ENCODE data around the gene OR2V2.

The OR2V2 gene

GRCh38 chr5:181111010-181111409, 36.4 kb upstream of the OR2V2 start:
- TF ChIP-seq POLR2AphosphoS5 (IDR thresholded peaks at IDR 0.05; ENCODE audit: low read depth, low read length) (no peak), REST (IDR thresholded peaks at IDR 0.05; ENCODE audit: insufficient read depth in 1 of 2, low read depth in 2 of 2, low read length in 2 of 2) (no peak)

- TF ChIP-seq SIN3A (IDR thresholded peaks at IDR 0.05; ENCODE audit: borderline replicate concordance, insufficient read depth, low read length) (no peak), POLR2AphosphoS5 (IDR thresholded peaks at IDR 0.05; ENCODE audit: low read depth, low read length) (no peak), FOXP2 (optimal IDR thresholded peaks at IDR 0.05; ENCODE audit: borderline replicate concordance, extremely low read depth, extremely low read length, insufficient read depth) (no peak), TAF1 (IDR thresholded peaks at IDR 0.05; ENCODE audit: borderline replicate concordance, insufficient read depth, low read length) (no peak), REST (IDR thresholded peaks at IDR 0.05; ENCODE audit: insufficient read depth in 1 of 2, low read depth in 2 of 2, low read length in 2 of 2) (no peak)
Measured at GRCh38 chr5:181112476-181112875, 34.9 kb upstream of the OR2V2 start.

GRCh38 chr5:181114284-181114843, 33.0 kb upstream of the OR2V2 start:
- no peak for TF ChIP-seq REST (IDR thresholded peaks at IDR 0.05; ENCODE audit: insufficient read depth in 1 of 2, low read depth in 2 of 2, low read length in 2 of 2)
- no peak for TF ChIP-seq TAF1 (IDR thresholded peaks at IDR 0.05; ENCODE audit: borderline replicate concordance, insufficient read depth, low read length)
- no peak for TF ChIP-seq FOXP2 (optimal IDR thresholded peaks at IDR 0.05; ENCODE audit: borderline replicate concordance, extremely low read depth, extremely low read length, insufficient read depth)
- no peak for TF ChIP-seq SIN3A (IDR thresholded peaks at IDR 0.05; ENCODE audit: borderline replicate concordance, insufficient read depth, low read length)
- no peak for TF ChIP-seq POLR2AphosphoS5 (IDR thresholded peaks at IDR 0.05; ENCODE audit: low read depth, low read length)

DNA sequence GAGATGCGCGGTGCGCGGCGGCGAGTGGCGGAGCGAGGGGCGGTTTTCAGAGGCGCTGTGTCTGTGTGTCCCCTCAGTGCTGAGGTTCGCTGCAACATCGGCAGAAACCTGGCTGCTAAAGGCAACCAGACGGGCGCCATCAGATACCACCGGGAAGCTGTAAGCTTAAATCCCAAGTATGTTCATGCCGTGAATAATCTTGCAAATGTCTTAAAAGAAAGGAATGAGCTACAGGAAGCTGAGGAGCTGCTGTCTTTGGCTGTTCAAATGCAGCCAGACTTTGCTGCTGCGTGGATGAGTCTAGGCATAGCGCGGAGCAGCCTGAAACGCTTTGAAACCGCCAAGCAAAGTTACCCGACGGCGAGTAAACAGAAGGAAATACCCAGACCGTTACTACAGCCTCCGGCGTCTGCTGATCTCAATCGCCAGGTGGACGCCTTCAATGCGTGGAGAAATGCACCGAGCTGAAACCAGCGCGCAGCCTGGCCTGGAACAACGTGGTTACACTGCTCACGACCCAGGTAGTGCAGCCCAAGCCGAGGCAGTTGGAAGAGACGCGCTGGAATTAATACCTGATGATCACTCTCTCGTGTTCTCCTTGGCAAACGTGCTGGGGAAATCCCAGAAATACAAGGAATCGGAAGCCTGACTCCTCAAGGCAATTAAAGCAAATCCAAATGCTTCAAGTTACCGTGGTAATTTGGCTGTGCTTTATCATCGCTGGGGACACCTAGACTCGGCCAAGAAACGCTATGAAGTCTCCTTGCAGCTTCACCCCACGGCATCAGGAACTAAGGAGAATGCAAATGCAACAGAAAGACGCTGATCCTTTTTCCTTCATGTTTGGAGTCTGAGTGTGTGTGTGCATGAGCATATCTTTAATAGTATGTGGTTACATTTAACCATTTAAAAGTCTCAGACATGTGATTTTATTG, 32.3 kb upstream of the OR2V2 start:
- no peak for TF ChIP-seq POLR2AphosphoS5 (IDR thresholded peaks at IDR 0.05; ENCODE audit: low read depth, low read length)
- TF ChIP-seq FOXP2 (optimal IDR thresholded peaks at IDR 0.05; ENCODE audit: borderline replicate concordance, extremely low read depth, extremely low read length, insufficient read depth) = no peak
- no peak for TF ChIP-seq SIN3A (IDR thresholded peaks at IDR 0.05; ENCODE audit: borderline replicate concordance, insufficient read depth, low read length)
- no peak for TF ChIP-seq TAF1 (IDR thresholded peaks at IDR 0.05; ENCODE audit: borderline replicate concordance, insufficient read depth, low read length)
- no peak for TF ChIP-seq REST (IDR thresholded peaks at IDR 0.05; ENCODE audit: insufficient read depth in 1 of 2, low read depth in 2 of 2, low read length in 2 of 2)

All from PFSK-1 (cell line).